Measurements from ENCODE around the gene FIG4. TPM values are rescaled to one million over a fixed set of nuclear protein-coding genes. Genes with fewer than 3 reads are reported as not detected.

FIG4 gene
- total RNA-seq, 1 experiment from 2014 or later = 10.9 TPM

- DNase-seq (ENCODE audit: low spot score) = no peak
- Histone ChIP-seq H3K9me3 (ENCODE audit: low read depth, low read length, poor library complexity, severe bottlenecking) (no peaks in the 10 kb centered on the region), H3K4me1 (ENCODE audit: insufficient read depth, low read length, poor library complexity, severe bottlenecking) (no peaks in the 10 kb centered on the region), H3K4me3 (ENCODE audit: low read depth, low read length, poor library complexity, severe bottlenecking) (no peak overlapping the region), H3K36me3 (ENCODE audit: insufficient read depth, low read length, poor library complexity, severe bottlenecking) (no peaks in the 10 kb centered on the region), H3K27ac (ENCODE audit: low read depth, low read length, poor library complexity, severe bottlenecking) (no peak overlapping the region), H3K27me3 (replicated peaks; ENCODE audit: insufficient read depth, low read depth, low read length, poor library complexity) (no peaks in the 10 kb centered on the region)
- BruUV-seq (replicated peaks) = no TSS peak
- ChIA-PET POLR2A (ENCODE audit: low non-redundant PET) (no interaction called here), CTCF (no interaction called here)
- TF ChIP-seq EZH2 (IDR thresholded peaks at IDR 0.05; ENCODE audit: borderline replicate concordance, low read depth, low read length, poor library complexity, severe bottlenecking) (no peak), CTCF (conservative IDR thresholded peaks at IDR 0.05; ENCODE audit: low read depth, low read length) (no peak)
- intact Hi-C loops (cut with micrococcal nuclease; ENCODE audit: unreplicated experiment) = no loop called here
Measured at GRCh38 chr6:109762166-109762565, 71.1 kb downstream of the FIG4 start.

DNA sequence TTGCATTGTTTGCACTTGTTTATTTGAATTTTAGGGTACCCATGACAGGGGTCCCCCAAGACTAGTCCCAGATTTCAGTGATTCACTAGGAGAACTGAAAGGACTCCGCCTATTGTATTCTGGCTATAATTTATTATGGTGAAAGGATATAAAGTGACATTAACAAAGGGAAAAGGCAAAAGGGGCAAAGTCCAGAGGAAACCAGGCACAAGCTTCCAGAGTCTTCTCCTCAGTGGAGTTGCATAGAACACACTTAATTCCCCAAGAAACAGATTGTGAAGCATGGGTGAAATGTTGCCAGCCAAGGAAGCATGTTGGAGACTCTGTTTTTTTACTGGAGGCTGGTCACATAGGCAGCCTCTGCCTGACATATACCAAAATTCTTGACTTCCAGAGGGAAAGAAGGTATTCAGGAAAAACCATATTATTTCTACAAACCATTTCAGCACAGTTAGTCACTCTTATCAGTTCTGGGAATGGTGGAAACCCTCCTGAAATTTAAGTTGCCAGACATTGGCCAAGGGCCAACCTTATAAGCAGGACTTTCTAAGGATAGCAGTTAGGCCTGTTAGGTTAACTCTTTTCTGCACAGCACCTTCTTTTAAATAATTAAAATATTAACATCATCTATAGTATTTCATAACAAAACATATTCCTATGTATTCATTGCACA, 71.8 kb downstream of the FIG4 start:
- H3K4me1 ChIP-seq (ENCODE audit: insufficient read depth, low read length, poor library complexity, severe bottlenecking) = no peaks in the 10 kb centered on the region
- H3K27ac ChIP-seq (ENCODE audit: low read depth, low read length, poor library complexity, severe bottlenecking) = no peak overlapping the region
- TF ChIP-seq CTCF (conservative IDR thresholded peaks at IDR 0.05; ENCODE audit: low read depth, low read length) (no peak), EZH2 (IDR thresholded peaks at IDR 0.05; ENCODE audit: borderline replicate concordance, low read depth, low read length, poor library complexity, severe bottlenecking) (no peak)
- H3K9me3 ChIP-seq (ENCODE audit: low read depth, low read length, poor library complexity, severe bottlenecking) = no peaks in the 10 kb centered on the region
- H3K4me3 ChIP-seq (ENCODE audit: low read depth, low read length, poor library complexity, severe bottlenecking) = no peak overlapping the region
- intact Hi-C loops (cut with micrococcal nuclease; ENCODE audit: unreplicated experiment) = no loop called here
- no TSS peak for BruUV-seq (replicated peaks)
- H3K27me3 ChIP-seq (replicated peaks; ENCODE audit: insufficient read depth, low read depth, low read length, poor library complexity) = no peaks in the 10 kb centered on the region
- ChIA-PET POLR2A (ENCODE audit: low non-redundant PET) (no interaction called here), CTCF (no interaction called here)
- no peaks in the 10 kb centered on the region for H3K36me3 ChIP-seq (ENCODE audit: insufficient read depth, low read length, poor library complexity, severe bottlenecking)
- DNase-seq (ENCODE audit: low spot score) = no peak

DNA sequence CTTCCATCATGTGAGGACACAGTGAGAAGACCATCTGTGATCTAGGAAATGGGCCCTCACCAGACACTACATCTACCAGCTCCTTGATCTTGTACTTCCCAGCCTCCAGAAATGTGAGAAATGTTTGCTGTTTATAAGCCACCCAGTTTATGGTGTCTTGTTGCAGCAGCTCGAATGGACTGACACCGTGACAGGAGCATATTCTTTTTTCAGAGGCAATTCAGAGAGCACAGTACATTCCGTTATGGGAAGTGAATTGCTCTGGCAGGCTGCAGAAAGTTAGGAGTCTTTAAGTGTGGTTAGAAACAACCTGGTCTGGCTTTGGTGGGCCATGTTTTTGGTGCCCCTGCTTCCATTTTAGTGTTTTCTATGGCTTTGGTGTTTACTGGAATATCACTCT, 75.1 kb downstream of the FIG4 start:
- H3K4me3 ChIP-seq (ENCODE audit: low read depth, low read length, poor library complexity, severe bottlenecking) = no peak overlapping the region
- no TSS peak for BruUV-seq (replicated peaks)
- intact Hi-C loops (cut with micrococcal nuclease; ENCODE audit: unreplicated experiment) = no loop called here
- H3K4me1 ChIP-seq (ENCODE audit: insufficient read depth, low read length, poor library complexity, severe bottlenecking) = no peaks in the 10 kb centered on the region
- no peaks in the 10 kb centered on the region for H3K27me3 ChIP-seq (replicated peaks; ENCODE audit: insufficient read depth, low read depth, low read length, poor library complexity)
- no peaks in the 10 kb centered on the region for H3K36me3 ChIP-seq (ENCODE audit: insufficient read depth, low read length, poor library complexity, severe bottlenecking)
- H3K9me3 ChIP-seq (ENCODE audit: low read depth, low read length, poor library complexity, severe bottlenecking) = no peaks in the 10 kb centered on the region
- ChIA-PET CTCF (no interaction called here), POLR2A (ENCODE audit: low non-redundant PET) (no interaction called here)
- H3K27ac ChIP-seq (ENCODE audit: low read depth, low read length, poor library complexity, severe bottlenecking) = no peak overlapping the region
- no peak for DNase-seq (ENCODE audit: low spot score)
- TF ChIP-seq CTCF (conservative IDR thresholded peaks at IDR 0.05; ENCODE audit: low read depth, low read length) (no peak), EZH2 (IDR thresholded peaks at IDR 0.05; ENCODE audit: borderline replicate concordance, low read depth, low read length, poor library complexity, severe bottlenecking) (no peak)

Data from A673 (cell line).